ENCODE measurements around the gene PKDCC.
"Not testable (repeated sequence)": the region's sequence is repeated elsewhere in the genome, so short reads cannot be mapped to it uniquely, and the experiment has no call there.

The PKDCC gene

DNA sequence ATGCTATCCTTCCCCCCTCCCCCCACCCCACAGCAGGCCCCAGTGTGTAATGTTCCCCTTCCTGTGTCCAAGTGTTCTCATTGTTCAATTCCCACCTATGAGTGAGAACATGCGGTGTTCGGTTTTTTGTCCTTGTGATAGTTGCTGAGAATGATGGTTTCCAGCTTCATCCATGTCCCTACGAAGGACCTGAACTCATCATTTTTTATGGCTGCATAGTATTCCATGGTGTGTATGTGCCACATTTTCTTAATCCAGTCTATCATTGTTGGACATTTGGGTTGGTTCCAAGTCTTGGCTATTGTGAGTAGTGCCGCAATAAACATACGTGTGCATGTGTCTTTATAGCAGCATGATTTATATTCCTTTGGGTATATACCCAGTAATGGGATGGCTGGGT lies 17.9 kb downstream of the PKDCC start:
- DNase-seq (ENCODE audit: low spot score), result not testable (repeated sequence)

DNA sequence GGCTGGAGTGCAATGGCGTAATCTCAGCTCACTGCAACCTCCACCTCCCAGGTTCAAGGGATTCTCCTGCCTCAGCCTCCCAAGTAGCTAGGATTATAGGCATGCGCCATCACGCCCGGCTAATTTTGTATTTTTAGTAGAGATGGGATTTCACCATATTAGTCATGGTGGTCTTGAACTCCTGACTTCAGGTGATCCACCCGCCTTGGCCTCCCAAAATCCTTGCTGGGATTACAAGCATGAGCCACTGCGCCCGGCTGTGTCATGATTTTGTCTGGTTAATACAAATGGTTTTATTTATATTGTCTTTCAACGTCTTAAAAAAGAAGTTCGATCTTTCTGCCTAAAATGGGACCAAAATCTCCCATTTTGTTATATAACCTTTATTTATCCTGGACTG lies 19.2 kb downstream of the PKDCC start:
- not testable (repeated sequence) for DNase-seq (ENCODE audit: low spot score)

DNA sequence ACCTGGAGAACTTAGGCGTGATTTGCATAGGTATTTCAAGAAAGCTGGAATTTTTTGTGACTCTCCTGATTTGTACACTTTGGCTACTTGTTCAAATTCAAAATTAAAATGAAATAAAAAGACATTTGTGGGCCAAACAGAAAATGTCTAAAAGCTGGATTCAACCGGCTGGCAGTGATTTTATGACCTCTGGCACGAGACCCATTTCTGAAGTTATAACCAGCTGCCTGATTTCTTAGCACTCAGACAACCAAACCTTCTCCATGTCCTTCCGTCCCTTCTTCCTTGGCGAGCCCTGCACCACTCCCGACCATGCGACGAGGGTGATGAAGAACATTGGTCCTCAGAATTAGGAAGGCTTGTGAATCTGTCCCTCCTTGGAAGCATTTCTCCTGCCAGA lies 19.7 kb downstream of the PKDCC start:
- no peak for DNase-seq (ENCODE audit: low spot score)

GRCh38 chr2:42068571-42069178 lies 20.9 kb downstream of the PKDCC start:
- DNase-seq (ENCODE audit: low spot score), result no peak

DNA sequence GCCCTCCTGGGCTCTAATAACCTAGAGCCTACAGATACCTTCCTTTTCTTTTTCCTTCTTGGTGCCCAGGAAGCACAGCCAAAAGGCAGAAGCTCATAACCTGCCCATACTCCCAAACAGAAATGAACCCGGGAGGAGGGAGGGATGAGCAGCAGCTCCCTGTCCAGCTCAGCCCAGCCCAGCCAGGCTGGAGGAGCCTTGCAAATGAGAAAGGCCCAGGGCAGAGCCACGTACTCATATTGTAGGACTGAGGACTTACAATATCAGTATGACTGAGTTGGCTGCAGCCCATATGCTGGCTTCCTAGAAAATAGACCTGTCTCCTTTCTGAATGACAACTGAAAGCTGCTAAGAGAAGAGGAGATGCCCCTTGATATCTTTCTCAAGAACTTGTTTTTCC lies 21.7 kb downstream of the PKDCC start:
- no peak for DNase-seq (ENCODE audit: low spot score)

GRCh38 chr2:42071791-42072190 lies 24.0 kb downstream of the PKDCC start:
- DNase-seq (ENCODE audit: low spot score), result no peak

- no peak for DNase-seq (ENCODE audit: low spot score)
These were observed 24.7 kb downstream of the PKDCC start for GRCh38 chr2:42072349-42073118.

GRCh38 chr2:42073739-42074503 lies 26.1 kb downstream of the PKDCC start:
- DNase-seq (ENCODE audit: low spot score), result no peak

GRCh38 chr2:42074661-42075060 lies 26.8 kb downstream of the PKDCC start:
- DNase-seq (ENCODE audit: low spot score), result no peak

DNA sequence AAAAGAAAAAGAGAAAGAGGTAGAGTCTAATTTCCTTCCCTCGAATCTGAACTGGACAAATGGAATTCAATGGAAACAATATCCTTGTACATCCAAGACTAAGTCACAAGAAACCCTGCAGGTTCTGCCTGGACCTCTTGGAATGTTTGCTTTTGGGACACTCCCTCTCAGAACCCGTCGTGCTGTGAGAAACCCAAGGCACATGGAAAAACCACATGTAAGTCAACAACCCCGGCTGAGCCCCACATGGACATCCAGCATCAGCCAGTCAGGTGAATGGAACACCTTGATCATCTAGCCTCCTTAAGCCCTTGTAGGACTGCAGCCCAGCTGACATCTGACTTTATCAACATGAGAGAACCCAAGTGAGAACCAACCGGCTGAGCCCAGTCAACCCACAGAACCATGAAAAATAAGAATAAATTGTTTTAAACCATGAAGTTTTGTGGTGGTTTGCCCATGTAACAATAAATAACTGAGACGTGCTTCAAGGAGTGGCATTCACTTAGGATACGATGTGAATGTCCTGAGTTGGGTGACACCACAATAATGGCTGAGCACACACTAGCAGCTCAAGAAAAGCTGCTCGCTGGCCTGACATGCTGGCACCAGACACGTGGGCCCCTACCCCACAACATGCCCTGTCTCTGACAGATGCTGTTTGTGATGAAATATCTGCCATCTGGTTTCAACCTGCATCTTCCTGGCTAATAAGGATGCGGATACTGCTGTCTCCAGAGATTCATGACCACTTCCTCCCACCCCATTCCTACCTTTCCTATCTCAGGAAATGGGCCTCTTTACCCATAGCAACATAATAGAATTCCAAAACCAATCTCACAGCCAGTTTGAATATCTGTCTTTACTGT lies 28.8 kb downstream of the PKDCC start:
- DNase-seq (ENCODE audit: low spot score), result no peak

GRCh38 chr2:42077343-42077742 lies 29.5 kb downstream of the PKDCC start:
- no peak for DNase-seq (ENCODE audit: low spot score)

- no peak for DNase-seq (ENCODE audit: low spot score)
These were observed 32.0 kb downstream of the PKDCC start for GRCh38 chr2:42079737-42080287.

DNA sequence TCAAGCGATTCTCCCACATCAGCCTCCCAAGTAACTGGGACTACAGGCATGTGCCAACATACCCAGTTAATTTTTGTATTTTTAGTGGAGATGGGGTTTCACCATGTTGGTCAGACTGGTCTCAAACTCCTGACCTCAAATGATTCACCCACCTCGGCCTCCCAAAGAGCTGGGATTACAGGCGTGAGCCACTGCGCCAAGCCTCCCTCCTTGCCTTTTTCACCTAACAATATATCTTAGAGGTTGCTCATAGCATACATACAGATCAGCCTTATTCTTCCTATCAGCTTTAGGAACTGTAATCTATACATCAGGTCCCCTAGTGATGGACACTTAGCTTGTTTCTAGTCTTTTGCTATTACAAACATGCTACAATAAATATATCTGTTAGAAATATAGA lies 33.3 kb downstream of the PKDCC start:
- not testable (repeated sequence) for DNase-seq (ENCODE audit: low spot score)

DNA sequence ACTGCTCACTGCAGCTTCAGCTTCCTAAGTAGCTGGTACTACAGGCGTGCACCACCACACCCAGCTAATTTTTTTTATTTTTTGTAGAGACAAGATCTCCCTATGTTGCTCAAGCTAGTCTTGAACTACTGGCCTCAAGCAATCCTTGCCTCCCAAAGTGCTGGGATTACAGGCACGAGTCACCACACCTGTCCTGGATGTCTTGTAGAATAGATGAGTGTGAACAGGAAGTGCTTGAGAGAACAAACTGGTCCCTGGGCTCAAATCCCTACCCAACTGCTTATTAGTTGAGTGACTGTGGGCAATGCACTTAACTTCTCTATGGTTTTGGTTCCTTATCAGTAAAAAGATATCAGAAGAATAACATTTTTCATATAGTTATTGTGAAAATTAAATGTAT lies 34.2 kb downstream of the PKDCC start:
- no peak for DNase-seq (ENCODE audit: low spot score)

DNA sequence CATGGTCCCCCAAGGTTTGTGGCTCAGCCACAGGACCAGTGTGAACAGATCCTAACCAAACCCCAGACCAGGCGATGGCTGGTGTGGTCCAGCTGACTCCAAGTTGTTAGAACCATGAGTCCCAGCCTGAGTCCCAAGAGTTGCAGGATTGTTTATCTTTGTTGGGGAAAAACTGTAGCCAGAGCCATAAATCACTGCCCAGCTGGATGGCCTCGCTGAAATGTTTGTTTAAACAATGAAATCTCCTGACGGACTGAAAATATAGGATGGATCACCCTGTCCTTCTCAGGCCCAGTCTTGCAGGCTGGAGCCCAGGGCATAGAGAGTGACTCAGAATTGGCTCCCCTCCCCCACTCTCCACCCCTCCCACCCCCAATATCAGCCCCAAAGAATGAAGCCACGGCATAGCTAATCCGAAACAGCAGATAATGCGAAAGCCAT lies 36.4 kb downstream of the PKDCC start:
- no peak for DNase-seq (ENCODE audit: low spot score)

DNA sequence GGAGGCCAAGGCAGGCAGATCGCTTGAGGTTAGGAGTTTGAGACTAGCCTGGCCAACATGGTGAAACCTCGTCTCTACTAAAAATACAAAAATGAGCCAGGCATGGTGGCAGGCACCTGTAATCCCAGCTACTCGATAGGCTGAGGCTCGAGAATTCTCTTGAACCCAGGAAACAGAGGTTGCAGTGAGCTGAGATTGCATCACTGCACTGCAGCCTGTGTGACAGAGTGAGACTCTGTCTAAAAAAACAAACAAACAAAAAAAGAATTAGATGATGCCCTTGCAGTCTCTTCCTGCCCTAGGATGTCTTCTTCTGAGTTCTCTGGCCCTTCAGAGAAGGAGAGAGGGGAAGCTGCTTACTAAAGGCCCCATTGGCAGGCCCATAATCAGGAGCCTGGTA lies 37.2 kb downstream of the PKDCC start:
- not testable (repeated sequence) for DNase-seq (ENCODE audit: low spot score)

DNA sequence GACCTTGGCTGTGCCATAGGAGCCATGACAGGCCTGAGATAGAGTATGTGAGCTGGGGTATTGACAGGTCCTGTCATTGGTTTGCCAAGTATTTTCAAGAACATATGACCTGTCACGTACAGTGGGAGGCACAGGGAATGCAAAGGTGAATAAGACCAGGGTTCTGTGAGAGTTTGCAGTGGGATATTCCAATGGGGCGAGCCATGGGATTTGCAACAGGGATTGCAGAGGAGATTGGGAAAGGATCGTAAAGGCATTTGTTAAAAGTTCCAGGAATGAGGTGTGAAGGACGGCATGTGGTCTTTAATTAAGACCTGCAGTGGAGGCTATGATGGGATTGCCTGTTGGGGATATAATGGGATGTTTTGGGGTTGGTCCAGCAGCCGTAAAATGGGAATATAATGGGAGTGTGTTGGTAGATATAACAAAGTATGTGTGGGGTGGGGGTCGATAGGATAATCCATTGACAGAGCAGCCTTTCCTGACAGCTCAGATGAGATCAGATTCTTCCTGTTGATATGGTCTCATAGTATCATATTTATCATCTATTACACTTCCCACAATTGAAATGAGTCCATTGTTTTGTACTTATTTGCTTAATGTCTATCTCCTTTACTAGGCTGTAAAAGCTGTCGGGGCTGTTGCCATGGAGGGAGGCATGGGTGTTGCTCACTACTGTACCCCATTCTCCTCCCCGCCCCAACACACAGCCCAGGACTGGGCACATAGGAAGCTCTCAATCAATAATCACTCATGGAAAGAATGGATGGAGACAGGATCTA lies 38.1 kb downstream of the PKDCC start:
- no peak for DNase-seq (ENCODE audit: low spot score)

GRCh38 chr2:42086500-42086953 lies 38.7 kb downstream of the PKDCC start:
- DNase-seq (ENCODE audit: low spot score), result peak; percentile 67

DNA sequence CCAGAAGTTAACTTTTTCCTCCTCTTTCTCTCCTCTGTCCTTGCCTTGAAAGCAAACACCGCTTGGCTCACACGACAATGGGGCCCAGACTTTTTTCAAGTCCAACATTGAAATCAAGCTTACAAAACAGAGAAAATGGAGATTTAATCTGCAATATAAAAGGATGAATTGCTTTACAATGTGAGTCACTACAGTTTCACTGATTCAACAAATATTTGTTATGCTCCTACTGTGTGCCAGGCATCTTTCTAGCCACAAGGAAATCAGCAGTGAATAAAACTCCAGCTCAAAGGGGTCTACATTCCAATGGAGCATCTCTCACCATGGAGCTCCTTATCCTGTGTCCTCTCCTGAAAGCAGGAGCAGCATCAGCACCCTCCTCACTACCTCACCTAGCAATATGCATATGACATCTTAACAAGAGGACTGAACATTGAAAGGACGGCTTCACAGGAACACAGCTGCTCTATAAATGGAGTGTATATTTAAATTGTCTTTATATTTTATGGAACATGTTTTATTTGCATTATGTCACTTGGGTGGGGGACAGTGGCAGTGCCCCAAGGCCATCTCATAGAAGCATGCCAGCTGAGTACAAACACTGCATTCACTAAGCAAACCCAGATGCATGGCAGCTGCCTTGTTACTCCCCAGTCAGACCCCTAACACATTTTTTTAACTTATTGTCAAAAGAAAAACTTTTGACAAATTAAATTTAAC lies 39.5 kb downstream of the PKDCC start:
- DNase-seq (ENCODE audit: low spot score), result no peak

- no peak for DNase-seq (ENCODE audit: low spot score)
These were observed 40.0 kb downstream of the PKDCC start for GRCh38 chr2:42087857-42088195.

Data from D341Med (cell line).